HG02610 (cell line): ENCODE data around the gene DAAM1.

ENCODE experiments used
- ATAC-seq: cut with Tn5 transposase; IDR thresholded peaks from one replicate; pipeline ENCODE4 v1.9.1; 2021; ENCODE audit warnings: mild to moderate bottlenecking, moderate library complexity; ENCODE audit not compliant: unreplicated experiment

The DAAM1 gene

GRCh38 chr14:59281609-59282377, 93.3 kb downstream of the DAAM1 start:
- no peak for ATAC-seq

GRCh38 chr14:59282378-59282765, 93.9 kb downstream of the DAAM1 start:
- no peak for ATAC-seq

DNA sequence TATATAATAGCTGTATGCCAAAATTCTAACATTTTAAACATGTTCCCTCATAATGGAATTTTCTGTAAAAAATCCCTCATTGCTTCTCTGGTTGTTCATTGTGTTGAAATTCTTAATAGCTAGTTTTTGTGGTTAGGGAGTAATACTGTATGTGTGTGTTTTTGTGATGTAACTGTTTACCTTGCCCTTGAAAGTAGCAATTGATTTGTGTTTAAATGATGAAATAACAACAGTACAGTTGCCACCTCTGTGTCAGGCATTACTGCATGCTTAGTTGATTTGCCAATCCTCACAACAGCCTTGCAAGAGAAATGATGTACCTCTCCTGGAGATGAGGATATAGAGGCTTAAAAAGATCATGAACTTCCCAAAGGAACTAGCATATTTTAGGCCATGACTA, 94.9 kb downstream of the DAAM1 start:
- no peak for ATAC-seq

- ATAC-seq = no peak
These were observed 95.6 kb downstream of the DAAM1 start for GRCh38 chr14:59284059-59284458.

DNA sequence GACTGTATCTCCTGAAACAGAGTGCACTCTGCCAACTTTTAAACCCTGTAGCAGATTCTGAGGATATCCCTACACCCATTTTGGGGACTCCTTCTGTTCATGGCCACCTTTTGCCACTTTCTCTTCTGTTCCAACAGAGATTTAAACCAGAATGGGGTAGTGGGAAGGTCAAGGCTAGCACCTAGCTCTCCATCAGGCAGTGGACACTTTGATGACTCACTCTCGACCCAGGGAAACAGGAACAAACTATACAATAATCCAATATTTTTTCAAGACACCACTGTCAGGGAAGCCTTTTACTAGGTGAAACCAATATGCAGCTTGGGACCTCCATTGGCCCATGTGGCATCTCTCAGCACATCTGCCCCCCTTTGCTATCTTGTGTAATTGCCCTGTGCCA, 103.6 kb downstream of the DAAM1 start:
- ATAC-seq = no peak

DNA sequence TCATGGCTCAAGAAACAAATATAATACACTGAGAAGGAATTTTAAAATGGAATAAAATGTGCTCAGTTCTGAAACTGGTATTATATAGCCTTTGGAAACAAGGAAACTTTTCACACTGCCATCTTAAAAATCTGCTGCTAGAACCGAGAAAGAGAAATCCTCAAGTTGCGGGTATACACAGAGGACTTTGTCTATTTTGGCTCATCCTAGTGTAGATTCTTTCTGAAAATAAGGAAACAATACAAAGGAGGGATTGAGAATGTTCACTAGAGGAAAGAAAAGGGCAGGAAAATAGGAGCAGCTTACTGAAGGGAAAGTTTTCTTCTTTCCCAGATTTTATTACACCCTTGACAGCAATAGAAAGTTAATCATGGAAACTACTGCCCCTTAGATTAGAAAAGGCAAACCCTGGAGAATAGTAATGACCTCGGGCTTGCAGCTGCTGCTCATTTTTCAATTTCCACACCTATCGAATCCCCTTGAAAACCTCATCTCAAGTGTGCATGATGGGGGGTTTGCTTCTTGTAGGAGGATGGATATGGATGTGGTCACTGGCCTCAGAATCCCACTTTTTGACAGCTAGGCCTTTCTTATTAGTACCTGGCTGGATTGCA, 104.6 kb downstream of the DAAM1 start:
- ATAC-seq = no peak

- ATAC-seq = no peak
These were observed 105.6 kb downstream of the DAAM1 start for GRCh38 chr14:59293935-59294661.

DNA sequence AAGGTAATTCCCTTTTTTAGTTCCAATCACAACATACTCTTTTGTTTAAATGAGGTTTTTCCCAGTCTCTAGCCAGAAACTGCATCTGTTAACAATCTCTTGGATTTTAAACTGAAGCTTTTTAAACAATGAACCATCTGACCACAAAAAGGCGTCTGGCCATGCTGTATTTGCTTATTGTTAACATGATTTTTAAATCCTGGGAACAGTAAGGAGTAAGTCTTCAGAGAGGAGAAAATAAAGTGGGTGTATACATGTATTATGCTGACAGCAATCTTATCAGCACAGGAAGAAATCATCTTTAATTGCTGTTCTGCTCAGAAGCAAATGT, 106.2 kb downstream of the DAAM1 start:
- ATAC-seq = no peak

- ATAC-seq = no peak
These were observed 107.5 kb downstream of the DAAM1 start for GRCh38 chr14:59295951-59296350.

GRCh38 chr14:59296508-59296907, 108.0 kb downstream of the DAAM1 start:
- no peak for ATAC-seq

DNA sequence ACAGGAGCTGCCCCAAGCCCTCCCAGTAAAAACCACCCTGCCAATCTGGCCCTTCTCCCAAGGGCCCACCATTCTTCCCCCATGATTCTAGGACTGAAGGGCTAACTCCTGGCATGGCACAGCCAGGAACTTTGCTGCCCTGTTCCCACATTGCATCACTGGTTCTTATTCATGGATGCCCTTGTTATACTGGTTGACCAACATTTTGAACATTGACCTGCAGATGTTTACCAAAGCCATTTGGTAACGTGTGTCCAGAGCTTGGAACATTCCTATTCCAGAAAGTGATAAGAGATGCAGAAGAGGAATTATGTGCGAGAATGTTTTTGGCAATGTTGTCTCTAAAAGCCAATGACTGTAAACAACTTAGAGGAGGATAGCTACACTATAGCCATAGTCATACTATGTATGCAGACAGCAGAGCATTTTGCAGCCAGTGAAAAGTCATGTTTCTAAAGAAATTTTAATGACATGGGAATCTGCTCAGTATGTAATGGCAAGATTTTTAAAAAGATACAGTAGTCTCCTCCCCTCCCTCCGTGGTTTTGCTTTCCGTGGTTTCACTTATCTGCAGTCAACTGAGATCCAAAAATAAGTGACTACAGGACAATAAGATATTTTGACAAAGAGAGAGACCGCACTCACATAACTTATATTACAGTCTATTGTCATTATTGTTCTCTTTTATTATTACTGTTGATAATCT, 108.8 kb downstream of the DAAM1 start:
- ATAC-seq = no peak

DNA sequence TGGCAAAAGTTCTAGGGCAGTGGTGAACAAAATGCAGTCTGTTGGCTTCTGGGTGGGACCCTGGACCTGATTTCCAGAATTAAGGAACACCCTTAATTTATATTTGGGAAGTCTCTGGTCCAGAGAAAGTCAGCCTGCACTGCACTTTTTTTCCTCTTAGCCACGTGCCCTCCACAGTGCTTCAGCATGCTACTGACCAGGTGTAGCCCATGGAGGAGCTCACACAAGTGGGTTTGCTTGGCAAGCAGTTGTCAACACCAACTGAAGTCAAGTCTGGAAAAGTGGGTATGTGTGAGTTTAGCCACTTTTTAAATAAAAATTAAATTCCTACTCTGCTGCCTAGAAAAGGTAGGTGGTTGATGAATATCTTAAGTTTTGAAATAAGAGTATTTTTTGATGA, 111.3 kb downstream of the DAAM1 start:
- no peak for ATAC-seq

DNA sequence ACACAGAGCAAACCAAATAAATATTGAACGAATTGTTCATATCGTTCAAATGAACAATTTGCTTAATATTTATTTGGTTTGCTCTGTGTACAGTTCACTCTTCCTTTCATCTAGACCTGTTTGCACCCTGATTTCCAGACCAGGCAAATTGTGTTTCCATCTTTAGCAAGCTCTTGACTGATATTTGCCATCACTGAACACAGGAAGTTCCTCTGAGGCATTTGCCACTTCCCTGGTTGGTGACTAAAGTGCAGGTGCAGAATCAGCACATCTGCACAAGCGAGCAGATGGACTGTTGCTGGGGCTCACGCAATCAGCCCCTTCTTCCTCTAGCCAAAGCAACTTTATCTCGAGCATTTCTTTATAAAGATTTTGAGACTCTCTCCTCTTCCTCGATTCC, 112.9 kb downstream of the DAAM1 start:
- peak; percentile 66 for ATAC-seq

DNA sequence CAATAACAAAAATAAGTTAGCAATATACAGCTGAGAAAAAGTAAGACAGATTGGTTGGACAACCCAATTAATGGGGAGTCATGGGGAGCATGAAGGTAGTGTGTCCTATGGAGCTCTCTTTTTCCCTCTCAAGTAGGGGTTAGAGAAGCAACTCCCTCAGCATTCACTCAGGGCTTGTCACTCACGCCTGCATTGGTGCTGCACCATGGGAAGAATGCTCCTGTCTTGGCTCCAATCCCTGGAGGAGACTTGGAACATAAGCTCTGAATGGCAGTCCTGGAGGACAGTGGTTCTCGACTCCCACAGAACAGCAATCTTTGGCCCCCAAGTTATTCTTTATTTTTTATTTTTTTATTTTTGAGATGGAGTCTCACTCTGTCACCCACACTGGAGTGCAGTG, 113.8 kb downstream of the DAAM1 start:
- no peak for ATAC-seq

DNA sequence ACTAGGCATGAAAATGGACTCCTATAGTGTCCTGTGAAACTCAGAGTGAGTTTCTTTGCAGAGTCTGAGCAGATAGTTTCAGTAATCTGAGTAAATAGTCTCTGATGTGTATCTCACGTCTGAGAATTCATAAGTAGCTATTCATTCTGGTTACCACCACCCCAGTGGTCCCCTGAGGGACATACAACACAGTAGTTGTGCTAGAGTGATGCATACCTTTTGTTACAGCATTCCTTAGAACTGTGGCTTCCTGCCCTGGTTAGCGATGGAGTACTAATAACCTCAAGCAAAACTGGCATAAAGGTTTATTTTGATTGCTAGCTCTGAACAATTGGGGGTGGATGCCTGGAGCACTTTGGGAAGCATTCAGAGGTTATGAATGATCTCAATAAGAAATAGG, 114.7 kb downstream of the DAAM1 start:
- ATAC-seq = no peak

DNA sequence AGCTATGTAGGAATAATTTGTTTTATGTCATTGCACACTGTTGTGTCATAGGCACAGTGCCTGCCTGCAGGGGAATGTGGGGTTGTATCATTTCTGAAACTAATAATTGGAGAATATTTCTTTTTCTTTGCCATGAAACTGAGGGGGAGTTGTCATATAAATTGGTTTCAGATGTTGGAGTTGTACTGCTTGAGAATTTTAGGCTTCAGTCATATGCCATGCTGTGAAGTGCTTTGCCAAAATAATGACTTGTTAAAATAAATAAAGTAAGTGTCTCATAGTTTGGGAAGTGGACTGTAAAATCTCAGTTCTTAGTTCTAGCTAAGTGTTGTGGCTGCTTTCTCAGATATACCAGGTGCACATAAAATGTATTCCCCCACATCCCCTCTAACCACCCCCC, 116.8 kb downstream of the DAAM1 start:
- ATAC-seq = no peak

- ATAC-seq = no peak
These were observed 117.5 kb downstream of the DAAM1 start for GRCh38 chr14:59305836-59306555.

DNA sequence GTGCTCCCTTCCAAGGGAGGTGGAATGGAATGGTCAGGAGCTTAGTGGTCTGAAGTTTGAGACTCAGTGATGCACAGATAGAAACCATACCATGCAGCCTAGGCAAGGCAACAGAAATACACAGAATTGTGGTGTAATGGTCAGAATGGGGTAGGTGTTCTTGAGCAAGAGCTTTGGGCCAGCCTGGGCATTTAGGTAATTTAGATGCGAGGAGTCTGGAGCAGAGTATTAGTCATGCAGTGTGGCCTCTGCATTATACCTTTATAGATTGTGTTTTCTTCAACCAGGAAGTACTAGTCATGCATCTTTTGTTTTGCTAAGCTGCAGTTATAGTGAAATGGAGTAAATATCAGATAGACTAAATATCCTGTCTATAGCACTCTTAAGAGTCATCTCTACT, 118.3 kb downstream of the DAAM1 start:
- ATAC-seq = no peak

- no peak for ATAC-seq
These were observed 119.6 kb downstream of the DAAM1 start for GRCh38 chr14:59308086-59308485.

DNA sequence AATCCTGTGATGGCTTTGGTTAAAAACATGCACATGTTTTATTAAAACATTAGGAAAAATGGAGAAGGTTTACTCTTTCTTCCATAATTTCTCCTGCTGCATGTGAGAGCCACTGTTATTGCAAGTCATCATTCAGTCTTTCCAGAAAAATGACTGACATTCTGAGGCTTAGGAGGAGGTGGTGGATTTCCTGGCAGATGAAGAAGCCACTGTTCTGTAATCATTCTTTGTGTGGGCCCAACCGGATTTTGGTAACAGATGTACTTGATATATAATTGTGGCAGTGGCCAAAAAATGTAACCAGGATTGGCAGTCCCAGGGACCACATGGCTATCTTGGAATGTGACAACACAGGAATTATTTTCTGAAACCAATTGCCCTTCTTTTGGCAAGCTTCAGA, 120.2 kb downstream of the DAAM1 start:
- no peak for ATAC-seq

- no peak for ATAC-seq
These were observed 120.9 kb downstream of the DAAM1 start for GRCh38 chr14:59309291-59309900.
